H1 (cell line): ENCODE results near the gene INPP4B. TPM values are rescaled to one million over a fixed set of nuclear protein-coding genes. Genes with fewer than 3 reads are reported as not detected.

ENCODE experiments used
- BCL11A ChIP-seq, 2 experiments: IDR thresholded peaks; one replicate each; pipeline ENCODE4 v1.6.1; 2011; ENCODE audit warnings: low read depth in 2 of 2, low read length in 2 of 2, mild to moderate bottlenecking in 2 of 2
- RAD21 ChIP-seq, 2 experiments: IDR thresholded peaks in 1 of 2; conservative IDR thresholded peaks in 1 of 2; 2 replicates each; pipeline ENCODE4 v1.6.1; 2011; ENCODE audit warnings: low read depth in 2 of 2, low read length in 2 of 2, improper control_type of control experiment in 1 of 2, inconsistent platforms in 1 of 2, mild to moderate bottlenecking in 1 of 2, moderate library complexity in 1 of 2
- RXRA ChIP-seq: IDR thresholded peaks from 2 replicates; pipeline ENCODE4 v1.6.1; 2011; ENCODE audit warnings: low read depth, mild to moderate bottlenecking, low read length, moderate library complexity; ENCODE audit not compliant: insufficient read depth
- polyA plus RNA-seq, 7 experiments: library from polyadenylated mRNA; depleted of rRNA in 3 of 7; stranded (reverse) in 5 of 7; unstranded in 2 of 7; fragments of >200 nt in 5 of 7; fragments of 200-250 nt in 2 of 7; gene quantifications; 1 replicate in 5 of 7; 2 replicates in 1 of 7; 4 replicates in 1 of 7; pipeline versions ENCODE4 v1.2.1 to v1.2.3, GENCODE V29; 2011 to 2013; ENCODE audit warnings: missing spikeins in 2 of 7, mixed read lengths in 2 of 7
- total RNA-seq: library from RNA; stranded (reverse); fragmentation: NEBNext Ultra II Directional; extraction: Animal tissue kit (Norgen Biotek cat#: 25700); gene quantifications from 2 replicates; pipeline ENCODE4 v1.2.1, GENCODE V29; 2021
- TF ChIP-seq, protein P1 (sequence below): fragments of 300-600 bp; sonication (generic); IDR thresholded peaks from 2 replicates; pipeline ENCODE4 v1.7.1; 2012; ENCODE audit warnings: low read length, moderate library complexity, mild to moderate bottlenecking, inconsistent platforms; ENCODE audit not compliant: insufficient replicate concordance

Gene INPP4B
- total and polyA plus RNA-seq, 2 of the 8 experiments (the other 6 are each of a cell fraction or from before 2014, with no cell fraction given) = 0.11 to 0.54 TPM

DNA sequence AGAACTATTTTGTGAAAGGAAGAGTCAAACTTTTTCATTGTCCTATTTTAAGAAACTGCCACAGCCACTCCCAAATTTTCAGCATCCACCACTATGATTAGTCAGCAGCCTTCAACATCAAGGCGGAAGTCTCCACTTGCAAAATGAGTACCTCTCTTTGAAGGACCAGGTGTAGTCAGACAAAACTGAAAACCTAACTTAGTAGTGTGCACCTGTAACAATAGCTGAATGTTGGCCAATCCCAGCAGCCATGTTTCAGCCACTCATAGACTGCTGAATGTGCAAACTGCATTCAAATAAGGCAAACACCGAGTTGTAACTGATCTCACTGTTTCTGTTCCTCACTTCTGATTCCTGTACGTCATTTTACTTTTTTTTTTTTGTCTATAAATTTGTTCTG lies 868.7 kb downstream of the INPP4B start (continued):
- TF ChIP-seq, protein P1, sequence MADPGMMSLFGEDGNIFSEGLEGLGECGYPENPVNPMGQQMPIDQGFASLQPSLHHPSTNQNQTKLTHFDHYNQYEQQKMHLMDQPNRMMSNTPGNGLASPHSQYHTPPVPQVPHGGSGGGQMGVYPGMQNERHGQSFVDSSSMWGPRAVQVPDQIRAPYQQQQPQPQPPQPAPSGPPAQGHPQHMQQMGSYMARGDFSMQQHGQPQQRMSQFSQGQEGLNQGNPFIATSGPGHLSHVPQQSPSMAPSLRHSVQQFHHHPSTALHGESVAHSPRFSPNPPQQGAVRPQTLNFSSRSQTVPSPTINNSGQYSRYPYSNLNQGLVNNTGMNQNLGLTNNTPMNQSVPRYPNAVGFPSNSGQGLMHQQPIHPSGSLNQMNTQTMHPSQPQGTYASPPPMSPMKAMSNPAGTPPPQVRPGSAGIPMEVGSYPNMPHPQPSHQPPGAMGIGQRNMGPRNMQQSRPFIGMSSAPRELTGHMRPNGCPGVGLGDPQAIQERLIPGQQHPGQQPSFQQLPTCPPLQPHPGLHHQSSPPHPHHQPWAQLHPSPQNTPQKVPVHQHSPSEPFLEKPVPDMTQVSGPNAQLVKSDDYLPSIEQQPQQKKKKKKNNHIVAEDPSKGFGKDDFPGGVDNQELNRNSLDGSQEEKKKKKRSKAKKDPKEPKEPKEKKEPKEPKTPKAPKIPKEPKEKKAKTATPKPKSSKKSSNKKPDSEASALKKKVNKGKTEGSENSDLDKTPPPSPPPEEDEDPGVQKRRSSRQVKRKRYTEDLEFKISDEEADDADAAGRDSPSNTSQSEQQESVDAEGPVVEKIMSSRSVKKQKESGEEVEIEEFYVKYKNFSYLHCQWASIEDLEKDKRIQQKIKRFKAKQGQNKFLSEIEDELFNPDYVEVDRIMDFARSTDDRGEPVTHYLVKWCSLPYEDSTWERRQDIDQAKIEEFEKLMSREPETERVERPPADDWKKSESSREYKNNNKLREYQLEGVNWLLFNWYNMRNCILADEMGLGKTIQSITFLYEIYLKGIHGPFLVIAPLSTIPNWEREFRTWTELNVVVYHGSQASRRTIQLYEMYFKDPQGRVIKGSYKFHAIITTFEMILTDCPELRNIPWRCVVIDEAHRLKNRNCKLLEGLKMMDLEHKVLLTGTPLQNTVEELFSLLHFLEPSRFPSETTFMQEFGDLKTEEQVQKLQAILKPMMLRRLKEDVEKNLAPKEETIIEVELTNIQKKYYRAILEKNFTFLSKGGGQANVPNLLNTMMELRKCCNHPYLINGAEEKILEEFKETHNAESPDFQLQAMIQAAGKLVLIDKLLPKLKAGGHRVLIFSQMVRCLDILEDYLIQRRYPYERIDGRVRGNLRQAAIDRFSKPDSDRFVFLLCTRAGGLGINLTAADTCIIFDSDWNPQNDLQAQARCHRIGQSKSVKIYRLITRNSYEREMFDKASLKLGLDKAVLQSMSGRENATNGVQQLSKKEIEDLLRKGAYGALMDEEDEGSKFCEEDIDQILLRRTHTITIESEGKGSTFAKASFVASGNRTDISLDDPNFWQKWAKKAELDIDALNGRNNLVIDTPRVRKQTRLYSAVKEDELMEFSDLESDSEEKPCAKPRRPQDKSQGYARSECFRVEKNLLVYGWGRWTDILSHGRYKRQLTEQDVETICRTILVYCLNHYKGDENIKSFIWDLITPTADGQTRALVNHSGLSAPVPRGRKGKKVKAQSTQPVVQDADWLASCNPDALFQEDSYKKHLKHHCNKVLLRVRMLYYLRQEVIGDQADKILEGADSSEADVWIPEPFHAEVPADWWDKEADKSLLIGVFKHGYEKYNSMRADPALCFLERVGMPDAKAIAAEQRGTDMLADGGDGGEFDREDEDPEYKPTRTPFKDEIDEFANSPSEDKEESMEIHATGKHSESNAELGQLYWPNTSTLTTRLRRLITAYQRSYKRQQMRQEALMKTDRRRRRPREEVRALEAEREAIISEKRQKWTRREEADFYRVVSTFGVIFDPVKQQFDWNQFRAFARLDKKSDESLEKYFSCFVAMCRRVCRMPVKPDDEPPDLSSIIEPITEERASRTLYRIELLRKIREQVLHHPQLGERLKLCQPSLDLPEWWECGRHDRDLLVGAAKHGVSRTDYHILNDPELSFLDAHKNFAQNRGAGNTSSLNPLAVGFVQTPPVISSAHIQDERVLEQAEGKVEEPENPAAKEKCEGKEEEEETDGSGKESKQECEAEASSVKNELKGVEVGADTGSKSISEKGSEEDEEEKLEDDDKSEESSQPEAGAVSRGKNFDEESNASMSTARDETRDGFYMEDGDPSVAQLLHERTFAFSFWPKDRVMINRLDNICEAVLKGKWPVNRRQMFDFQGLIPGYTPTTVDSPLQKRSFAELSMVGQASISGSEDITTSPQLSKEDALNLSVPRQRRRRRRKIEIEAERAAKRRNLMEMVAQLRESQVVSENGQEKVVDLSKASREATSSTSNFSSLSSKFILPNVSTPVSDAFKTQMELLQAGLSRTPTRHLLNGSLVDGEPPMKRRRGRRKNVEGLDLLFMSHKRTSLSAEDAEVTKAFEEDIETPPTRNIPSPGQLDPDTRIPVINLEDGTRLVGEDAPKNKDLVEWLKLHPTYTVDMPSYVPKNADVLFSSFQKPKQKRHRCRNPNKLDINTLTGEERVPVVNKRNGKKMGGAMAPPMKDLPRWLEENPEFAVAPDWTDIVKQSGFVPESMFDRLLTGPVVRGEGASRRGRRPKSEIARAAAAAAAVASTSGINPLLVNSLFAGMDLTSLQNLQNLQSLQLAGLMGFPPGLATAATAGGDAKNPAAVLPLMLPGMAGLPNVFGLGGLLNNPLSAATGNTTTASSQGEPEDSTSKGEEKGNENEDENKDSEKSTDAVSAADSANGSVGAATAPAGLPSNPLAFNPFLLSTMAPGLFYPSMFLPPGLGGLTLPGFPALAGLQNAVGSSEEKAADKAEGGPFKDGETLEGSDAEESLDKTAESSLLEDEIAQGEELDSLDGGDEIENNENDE = no peak
- no peak for TF ChIP-seq RXRA
- no peak for TF ChIP-seq BCL11A (IDR thresholded peaks at IDR 0.05; ENCODE audit: low read depth in 2 of 2, low read length in 2 of 2)
- no peak for TF ChIP-seq RAD21 (IDR thresholded peaks at IDR 0.05 in 1 of 2, conservative IDR thresholded peaks at IDR 0.05 in 1 of 2; ENCODE audit: low read depth in 2 of 2, low read length in 2 of 2)
- TF ChIP-seq, all 59 proteins: peak for 0
